ENCODE results near the gene COMTD1.
A peak's percentile ranks its signal among the peaks of the same experiment; 100 is the strongest.

Gene COMTD1

GRCh38 chr10:75238182-75239095 is 2.7 kb upstream of the COMTD1 start:
- TF ChIP-seq CTCF (IDR thresholded peaks at IDR 0.05; ENCODE audit: borderline replicate concordance, insufficient read depth, low read depth, low read length) = no peak

GRCh38 chr10:75236178-75236825 is 545 bp upstream of the COMTD1 start:
- no peak for TF ChIP-seq CTCF (IDR thresholded peaks at IDR 0.05; ENCODE audit: borderline replicate concordance, insufficient read depth, low read depth, low read length)
- H3K4me3 ChIP-seq (ENCODE audit: low read depth, low read length) = peak overlapping the region; percentile 89

More at GRCh38 chr10:75238182-75239095, 2.7 kb upstream of the COMTD1 start:
- H3K4me3 ChIP-seq (ENCODE audit: low read depth, low read length) = no peak overlapping the region

GRCh38 chr10:75234683-75235374 is 928 bp downstream of the COMTD1 start:
- no peak for TF ChIP-seq CTCF (IDR thresholded peaks at IDR 0.05; ENCODE audit: borderline replicate concordance, insufficient read depth, low read depth, low read length)
- H3K4me3 ChIP-seq (ENCODE audit: low read depth, low read length) = peak overlapping the region; percentile 89

GRCh38 chr10:75234017-75234682 is 1.6 kb downstream of the COMTD1 start:
- no peak for TF ChIP-seq CTCF (IDR thresholded peaks at IDR 0.05; ENCODE audit: borderline replicate concordance, insufficient read depth, low read depth, low read length)
- peak overlapping the region; percentile 89 for H3K4me3 ChIP-seq (ENCODE audit: low read depth, low read length)

- H3K4me3 ChIP-seq (ENCODE audit: low read depth, low read length) = peak overlapping the region; percentile 36
- TF ChIP-seq CTCF (IDR thresholded peaks at IDR 0.05; ENCODE audit: borderline replicate concordance, insufficient read depth, low read depth, low read length) = no peak
These were observed 2.2 kb downstream of the COMTD1 start for GRCh38 chr10:75233444-75234016.

Measured in GM12875 (cell line).